Measurements from ENCODE around the gene ABLIM2. TPM values are rescaled to one million over a fixed set of nuclear protein-coding genes. Genes with fewer than 3 reads are reported as not detected.

The ABLIM2 gene
- polyA plus RNA-seq, 1 donor from 2014 or later = 14.9 TPM

GRCh38 chr4:8033067-8033755 lies 125.4 kb downstream of the ABLIM2 start:
- Histone ChIP-seq H3K4me3 (ENCODE audit: low read length) (no peak overlapping the region), H3K36me3 (ENCODE audit: insufficient read depth, low read length) (no peaks in the 10 kb centered on the region), H3K9ac (ENCODE audit: low read length) (no peak overlapping the region), H3F3A (ENCODE audit: insufficient read depth, low read length, poor library complexity, severe bottlenecking) (no peaks in the 10 kb centered on the region), H3K9me2 (ENCODE audit: insufficient read depth, low read length) (no peaks in the 10 kb centered on the region), H3K79me2 (replicated peaks; ENCODE audit: insufficient read depth, low read length) (no peaks in the 10 kb centered on the region), H2AFZ (ENCODE audit: low read depth, low read length) (no peak overlapping the region), H4K20me1 (ENCODE audit: insufficient read depth) (no peaks in the 10 kb centered on the region), H3K9me3 (ENCODE audit: low read length) (no peaks in the 10 kb centered on the region), H3K27ac (ENCODE audit: low read length) (no peak overlapping the region), H3K27me3 (ENCODE audit: insufficient read depth, low read depth, low read length) (no peaks in the 10 kb centered on the region), H3K4me2 (ENCODE audit: low read length) (no peak overlapping the region)
- TF ChIP-seq SMC3 (conservative IDR thresholded peaks at IDR 0.05; ENCODE audit: poor library complexity) (no peak), POLR2AphosphoS5 (IDR thresholded peaks at IDR 0.05) (no peak), REST (IDR thresholded peaks at IDR 0.05; ENCODE audit: borderline replicate concordance) (no peak), RAD21 (conservative IDR thresholded peaks at IDR 0.05) (no peak), EZH2 (IDR thresholded peaks at IDR 0.05; ENCODE audit: borderline replicate concordance, insufficient read depth, low read length, poor library complexity, severe bottlenecking) (no peak), TAF1 (IDR thresholded peaks at IDR 0.05; ENCODE audit: low read depth) (no peak), EP300 (conservative IDR thresholded peaks at IDR 0.05; ENCODE audit: poor library complexity, severe bottlenecking) (no peak), CTCF (IDR thresholded peaks at IDR 0.05; ENCODE audit: poor library complexity, severe bottlenecking) (no peak), MXI1 (conservative IDR thresholded peaks at IDR 0.05; ENCODE audit: poor library complexity, severe bottlenecking) (no peak)

- no peaks in the 10 kb centered on the region for H3K9me2 ChIP-seq (ENCODE audit: insufficient read depth, low read length)
- H3K4me2 ChIP-seq (ENCODE audit: low read length) = no peak overlapping the region
- H3F3A ChIP-seq (ENCODE audit: insufficient read depth, low read length, poor library complexity, severe bottlenecking) = no peaks in the 10 kb centered on the region
- H3K27me3 ChIP-seq (ENCODE audit: insufficient read depth, low read depth, low read length) = no peaks in the 10 kb centered on the region
- no peaks in the 10 kb centered on the region for H3K9me3 ChIP-seq (ENCODE audit: low read length)
- H3K4me3 ChIP-seq (ENCODE audit: low read length) = no peak overlapping the region
- H3K36me3 ChIP-seq (ENCODE audit: insufficient read depth, low read length) = no peaks in the 10 kb centered on the region
- H3K79me2 ChIP-seq (replicated peaks; ENCODE audit: insufficient read depth, low read length) = no peaks in the 10 kb centered on the region
- H4K20me1 ChIP-seq (ENCODE audit: insufficient read depth) = no peaks in the 10 kb centered on the region
- no peak overlapping the region for H3K27ac ChIP-seq (ENCODE audit: low read length)
- H2AFZ ChIP-seq (ENCODE audit: low read depth, low read length) = no peak overlapping the region
- TF ChIP-seq RAD21 (conservative IDR thresholded peaks at IDR 0.05) (no peak), SMC3 (conservative IDR thresholded peaks at IDR 0.05; ENCODE audit: poor library complexity) (no peak), EZH2 (IDR thresholded peaks at IDR 0.05; ENCODE audit: borderline replicate concordance, insufficient read depth, low read length, poor library complexity, severe bottlenecking) (no peak), CTCF (IDR thresholded peaks at IDR 0.05; ENCODE audit: poor library complexity, severe bottlenecking) (no peak), REST (IDR thresholded peaks at IDR 0.05; ENCODE audit: borderline replicate concordance) (no peak), MXI1 (conservative IDR thresholded peaks at IDR 0.05; ENCODE audit: poor library complexity, severe bottlenecking) (no peak), POLR2AphosphoS5 (IDR thresholded peaks at IDR 0.05) (no peak), EP300 (conservative IDR thresholded peaks at IDR 0.05; ENCODE audit: poor library complexity, severe bottlenecking) (no peak), TAF1 (IDR thresholded peaks at IDR 0.05; ENCODE audit: low read depth) (no peak)
- no peak overlapping the region for H3K9ac ChIP-seq (ENCODE audit: low read length)
These were observed 126.2 kb downstream of the ABLIM2 start for GRCh38 chr4:8032381-8032780.

All from neural cell (in vitro differentiated cells).